Psoas muscle (tissue), 8 donors: Measurements from ENCODE around the gene CSHL1. TPM values are rescaled to one million over a fixed set of nuclear protein-coding genes. Genes with fewer than 3 reads are reported as not detected.
A peak's percentile ranks its signal among the peaks of the same experiment; 100 is the strongest.

Source experiments
- ATAC-seq, 4 donors: fragments of 200-7000 bp; cut with Tn5 transposase; one replicate each; pipeline ENCODE4 v1.9.1; 2020; ENCODE audit warnings: moderate library complexity in 3 of 4, mild to moderate bottlenecking in 2 of 4
- DNase-seq, 2 donors: peaks; one replicate each; pipeline ENCODE4 v3.0.0-alpha.2; 2020
- H3K27ac ChIP-seq: fragments of 200-600 bp; one replicate; pipeline ENCODE4 v1.8.0; 2022
- H3K27me3 ChIP-seq, 3 donors: fragments of 200-600 bp in 1 of 3; one replicate each; pipeline versions ENCODE4 v1.6.1 to v1.8.0; 2013 to 2022; ENCODE audit warnings: low read length in 2 of 3, mild to moderate bottlenecking in 2 of 3, moderate library complexity in 1 of 3; ENCODE audit not compliant: insufficient read depth in 3 of 3
- H3K36me3 ChIP-seq, 2 donors: fragments of 200-600 bp in 1 of 2; one replicate each; pipeline versions ENCODE4 v1.6.1 to v1.8.0; 2013 to 2022; ENCODE audit warnings: low read depth in 1 of 2, mild to moderate bottlenecking in 1 of 2, moderate library complexity in 1 of 2; ENCODE audit not compliant: insufficient read depth in 1 of 2
- H3K4me1 ChIP-seq: fragments of 200-600 bp; one replicate; pipeline ENCODE4 v1.8.0; 2022
- H3K4me3 ChIP-seq: fragments of 200-600 bp; one replicate; pipeline ENCODE4 v1.8.0; 2022; ENCODE audit warnings: mild to moderate bottlenecking
- H3K9me3 ChIP-seq: fragments of 200-600 bp; one replicate; pipeline ENCODE4 v1.8.0; 2022
- WGBS, 3 donors: extraction: QIAGEN DNeasy Blood & Tissue Kit; methylation state at CpG; one replicate each; pipeline versions ENCODE4 v1.1.6 to v1.1.7; 2013; 5-methylcytosine and 5-hydroxymethylcytosine counted together
- intact Hi-C, 2 donors: fragments of 100-400 bp; cut with DNase I; formaldehyde crosslinking; loops; one replicate each; pipeline versions ENCODE4 v1.11.0 to v1.14.2; 2022
- polyA plus RNA-seq, 3 donors: library from polyadenylated mRNA; stranded (reverse); fragments of 200-250 nt; gene quantifications; one replicate each; pipeline ENCODE4 v1.2.3, GENCODE V29; 2013
- total RNA-seq, 4 donors: library from RNA; stranded (reverse); fragmentation: NEBNext Ultra II Directional in 2 of 4; extraction: Animal tissue kit (Norgen Biotek cat#: 25700) in 2 of 4; gene quantifications; one replicate each; pipeline versions ENCODE4 v1.2.1 to v1.2.4, GENCODE V29; 2021 to 2023
- TF ChIP-seq, protein P1 (sequence below): fragments of 200-600 bp; IDR thresholded peaks from one replicate; pipeline ENCODE4 v1.8.0; 2022; ENCODE audit warnings: antibody characterized with exemption
- donor health status: healthy with polysubstance abuse.
- donor health status: DM: no; HTN: no; CAD: no; lungs with moderate emphysema.
- donor health status: Bipolar disorder and iron deficiency.
- donor health status: healthy.
- donor health status: DM: yes; HTN: yes; CAD: no.
- donor health status: DM: no; HTN: no; CAD: no.
- donor health status: DM: no; HTN: no; CAD: no.
- donor health status: DM: yes; HTN: yes; CAD: no.

Gene CSHL1
- total and polyA plus RNA-seq, 7 donors = not detected

- Histone ChIP-seq H3K4me3 (no peak overlapping the region), H3K27me3 (no peaks in the 10 kb centered on the region), H3K9me3 (no peaks in the 10 kb centered on the region), H3K4me1 (peaks cover 7% of the 10 kb centered on the region), H3K27ac (no peak overlapping the region), H3K36me3 (no peaks in the 10 kb centered on the region)
- ATAC-seq (no peak), DNase-seq (no peak)
- intact Hi-C loops = loop anchor here in 1 of 2 donors (5.0 kb wide), 1 partner anchor 65 kb away; the partner anchor contains the start of gene PRR29
- TF ChIP-seq, protein P1, sequence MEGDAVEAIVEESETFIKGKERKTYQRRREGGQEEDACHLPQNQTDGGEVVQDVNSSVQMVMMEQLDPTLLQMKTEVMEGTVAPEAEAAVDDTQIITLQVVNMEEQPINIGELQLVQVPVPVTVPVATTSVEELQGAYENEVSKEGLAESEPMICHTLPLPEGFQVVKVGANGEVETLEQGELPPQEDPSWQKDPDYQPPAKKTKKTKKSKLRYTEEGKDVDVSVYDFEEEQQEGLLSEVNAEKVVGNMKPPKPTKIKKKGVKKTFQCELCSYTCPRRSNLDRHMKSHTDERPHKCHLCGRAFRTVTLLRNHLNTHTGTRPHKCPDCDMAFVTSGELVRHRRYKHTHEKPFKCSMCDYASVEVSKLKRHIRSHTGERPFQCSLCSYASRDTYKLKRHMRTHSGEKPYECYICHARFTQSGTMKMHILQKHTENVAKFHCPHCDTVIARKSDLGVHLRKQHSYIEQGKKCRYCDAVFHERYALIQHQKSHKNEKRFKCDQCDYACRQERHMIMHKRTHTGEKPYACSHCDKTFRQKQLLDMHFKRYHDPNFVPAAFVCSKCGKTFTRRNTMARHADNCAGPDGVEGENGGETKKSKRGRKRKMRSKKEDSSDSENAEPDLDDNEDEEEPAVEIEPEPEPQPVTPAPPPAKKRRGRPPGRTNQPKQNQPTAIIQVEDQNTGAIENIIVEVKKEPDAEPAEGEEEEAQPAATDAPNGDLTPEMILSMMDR = no peak
- 92 to 95% (median 94%) methylated on average over 4 of the region's 4 CpGs for WGBS, 3 donors
Measured at GRCh38 chr17:63932721-63933120, 21.7 kb upstream of the CSHL1 start.

- no peaks in the 10 kb centered on the region for H3K27me3 ChIP-seq
- H3K4me3 ChIP-seq = peak within 1 kb of the TSS; percentile 32
- WGBS, 3 donors = 53 to 67% (median 66%) methylated on average over 15 to 19 of the region's 19 CpGs
- TF ChIP-seq, protein P1 = no peak
- intact Hi-C loops = loop anchor here in 1 of 2 donors (5.0 kb wide), 1 partner anchor 65 kb away; the partner anchor contains the start of gene PRR29
- H3K4me1 ChIP-seq = peaks cover 7% of the 10 kb centered on the region
- no peaks in the 10 kb centered on the region for H3K9me3 ChIP-seq
- DNase-seq (peak in 1 of 2 donors; percentile 56), ATAC-seq (peak in 1 of 4 donors; percentile 2)
- H3K36me3 ChIP-seq = no peaks in the 10 kb centered on the region
- peak within 1 kb of the TSS; percentile 38 for H3K27ac ChIP-seq
Measured at GRCh38 chr17:63931981-63932561, 21.0 kb upstream of the CSHL1 start, which contains the start of gene CD79B. Gene CD79B, minus strand, starts transcription at chr17:63932331. Its CDS starts 70 bp downstream, at chr17:63932261.

- peak overlapping the region; percentile 32 for H3K4me3 ChIP-seq
- intact Hi-C loops = loop anchor here in 1 of 2 donors (5.0 kb wide), 1 partner anchor 66 kb away; the partner anchor contains the start of gene PRR29
Measured at GRCh38 chr17:63930951-63931575, 20.0 kb upstream of the CSHL1 start.

DNA sequence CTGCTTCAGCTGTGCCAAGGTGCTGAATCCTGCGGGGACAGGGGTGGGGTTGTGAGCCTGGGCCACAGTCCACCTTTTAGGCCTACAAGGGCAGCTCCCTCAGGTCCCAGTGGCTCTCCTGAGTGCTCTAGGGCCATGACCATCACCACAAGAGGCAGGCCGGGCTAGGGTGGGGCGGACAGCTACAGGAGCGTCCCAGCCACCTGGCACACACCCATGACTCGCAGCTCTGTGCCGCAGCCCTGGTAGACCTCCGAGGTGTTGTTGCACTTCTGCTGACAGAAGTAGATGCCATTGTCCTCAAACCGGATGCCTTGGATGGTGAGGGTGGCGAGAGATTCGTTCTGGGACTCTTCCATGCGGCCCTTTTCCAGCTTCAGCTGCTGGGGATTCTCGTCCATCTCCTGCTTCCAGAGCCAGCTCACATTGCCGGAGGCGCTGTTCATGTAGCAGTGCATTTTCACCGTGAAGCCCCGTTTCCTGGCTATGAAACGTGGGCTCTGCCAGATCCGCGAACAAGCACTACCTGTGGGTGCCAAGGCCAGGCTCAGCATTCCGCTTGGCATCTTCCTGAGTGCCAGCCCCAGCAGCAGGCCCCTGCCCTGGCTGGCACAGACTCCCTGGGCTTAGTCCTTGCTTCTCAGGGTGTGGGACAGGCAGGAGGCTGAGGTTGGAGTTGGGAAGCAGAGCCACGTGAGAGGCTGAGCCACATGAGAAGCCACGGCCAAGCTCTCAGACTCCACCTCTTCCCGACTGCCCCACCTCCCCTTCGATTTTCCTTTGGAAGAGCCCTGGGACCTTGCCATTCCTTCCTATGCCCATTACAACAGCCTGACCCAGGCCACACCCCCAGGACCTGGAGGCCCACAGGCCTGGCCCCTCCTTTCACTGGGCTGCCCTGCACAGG is 19.1 kb upstream of the CSHL1 start:
- no peaks in the 10 kb centered on the region for H3K9me3 ChIP-seq
- no peaks in the 10 kb centered on the region for H3K36me3 ChIP-seq
- TF ChIP-seq, protein P1 = no peak
- intact Hi-C loops = loop anchor here in 1 of 2 donors (5.0 kb wide), 1 partner anchor 67 kb away; the partner anchor contains the start of gene PRR29
- no peak overlapping the region for H3K27ac ChIP-seq
- H3K4me1 ChIP-seq = peaks cover 7% of the 10 kb centered on the region
- H3K27me3 ChIP-seq = no peaks in the 10 kb centered on the region
- ATAC-seq (peak in 3 of 4 donors; percentile 7 to 47 (median 29)), DNase-seq (peak in 1 of 2 donors; percentile 58)
- H3K4me3 ChIP-seq = no peak overlapping the region
- WGBS, 3 donors = 32 to 48% (median 39%) methylated on average over 24 of the region's 24 CpGs

More at GRCh38 chr17:63930951-63931575, 20.0 kb upstream of the CSHL1 start:
- H3K36me3 ChIP-seq = no peaks in the 10 kb centered on the region
- no peaks in the 10 kb centered on the region for H3K27me3 ChIP-seq
- TF ChIP-seq, protein P1 = no peak
- no peaks in the 10 kb centered on the region for H3K9me3 ChIP-seq
- 52 to 66% (median 57%) methylated on average over 14 to 16 of the region's 16 CpGs for WGBS, 3 donors
- DNase-seq (peak; percentile 71 to 83), ATAC-seq (peak; percentile 20 to 31 (median 24))
- H3K27ac ChIP-seq = peak overlapping the region; percentile 38
- peaks cover 7% of the 10 kb centered on the region for H3K4me1 ChIP-seq
